HepG2 (cell line): ENCODE data around the gene VSIG10L. TPM values are rescaled to one million over a fixed set of nuclear protein-coding genes. Genes with fewer than 3 reads are reported as not detected.

ENCODE experiments used
- AHR ChIP-seq: IDR thresholded peaks from 2 replicates; pipeline ENCODE4 v1.6.1; 2018; ENCODE audit warnings: missing genetic modification reagents, missing compliant biosample characterization
- AKAP8 ChIP-seq: sonication (generic); formaldehyde crosslinking; IDR thresholded peaks from 2 replicates; pipeline ENCODE4 v1.5.1; 2020; ENCODE audit warnings: mild to moderate bottlenecking, missing genetic modification reagents
- CEBPB ChIP-seq: IDR thresholded peaks from 2 replicates; pipeline ENCODE4 v1.6.1; 2011; ENCODE audit warnings: low read depth, low read length, improper control_type of control experiment, borderline replicate concordance
- ELF3 ChIP-seq: IDR thresholded peaks from 2 replicates; pipeline ENCODE4 v1.6.1; 2016; ENCODE audit warnings: missing genetic modification reagents, missing compliant biosample characterization
- ESRRA ChIP-seq: sonication (generic); formaldehyde crosslinking; IDR thresholded peaks from 2 replicates; pipeline ENCODE4 v1.5.1; 2020; ENCODE audit warnings: mild to moderate bottlenecking, low read depth, missing genetic modification reagents
- GABPB1 ChIP-seq: IDR thresholded peaks from 2 replicates; pipeline ENCODE4 v1.6.1; 2016; ENCODE audit warnings: mild to moderate bottlenecking, missing genetic modification reagents, moderate library complexity, missing compliant biosample characterization
- HNRNPL ChIP-seq: fragments of 200-400 bp; formaldehyde crosslinking; IDR thresholded peaks from 2 replicates; pipeline ENCODE4 v1.6.1; 2017; ENCODE audit warnings: mild to moderate bottlenecking, low read depth, low read length
- MAZ ChIP-seq, 2 experiments: sonication (generic) in 1 of 2; formaldehyde crosslinking in 1 of 2; IDR thresholded peaks; 2 replicates each; pipeline versions ENCODE4 v1.5.0 to v1.6.1; 2012 to 2020; ENCODE audit warnings: low read depth in 2 of 2, mild to moderate bottlenecking in 2 of 2, borderline replicate concordance in 1 of 2, improper control_type of control experiment in 1 of 2, low read length in 1 of 2, missing genetic modification reagents in 1 of 2, moderate library complexity in 1 of 2
- MLXIP ChIP-seq: sonication (generic); formaldehyde crosslinking; IDR thresholded peaks from 2 replicates; pipeline ENCODE4 v1.9.0; 2021; ENCODE audit warnings: missing genetic modification reagents, borderline replicate concordance
- MZF1 ChIP-seq: sonication (generic); formaldehyde crosslinking; IDR thresholded peaks from 2 replicates; pipeline ENCODE4 v1.8.1; 2023; ENCODE audit warnings: mild to moderate bottlenecking, missing genetic modification reagents, borderline replicate concordance
- NR2F1 ChIP-seq, 2 experiments: fragments of 450-650 bp in 1 of 2; formaldehyde crosslinking in 1 of 2; IDR thresholded peaks; 2 replicates each; pipeline versions ENCODE4 v1.5.0 to v1.6.1; 2016 to 2020; ENCODE audit warnings: mild to moderate bottlenecking in 1 of 2, missing compliant biosample characterization in 1 of 2, missing genetic modification reagents in 1 of 2, moderate library complexity in 1 of 2
- SNAPC2 ChIP-seq: sonication (generic); formaldehyde crosslinking; IDR thresholded peaks from 2 replicates; pipeline ENCODE4 v1.8.1; 2022; ENCODE audit warnings: mild to moderate bottlenecking, missing genetic modification reagents
- SNAPC4 ChIP-seq: sonication (generic); formaldehyde crosslinking; IDR thresholded peaks from 2 replicates; pipeline ENCODE4 v1.4.0; 2020; ENCODE audit warnings: mild to moderate bottlenecking, missing genetic modification reagents
- ZBTB21 ChIP-seq: sonication (generic); formaldehyde crosslinking; IDR thresholded peaks from 2 replicates; pipeline ENCODE4 v1.4.0; 2020; ENCODE audit warnings: missing genetic modification reagents
- ZIK1 ChIP-seq: sonication (generic); formaldehyde crosslinking; IDR thresholded peaks from 2 replicates; pipeline ENCODE4 v1.5.0; 2020; ENCODE audit warnings: mild to moderate bottlenecking, low read depth, missing genetic modification reagents, borderline replicate concordance
- ZNF441 ChIP-seq: sonication (generic); formaldehyde crosslinking; IDR thresholded peaks from 2 replicates; pipeline ENCODE4 v1.7.0; 2021; ENCODE audit warnings: missing genetic modification reagents, borderline replicate concordance
- ZNF589 ChIP-seq: sonication (generic); formaldehyde crosslinking; conservative IDR thresholded peaks from 2 replicates; pipeline ENCODE4 v1.8.0; 2022; ENCODE audit warnings: mild to moderate bottlenecking, moderate library complexity, missing genetic modification reagents
- ZNF619 ChIP-seq: sonication (generic); formaldehyde crosslinking; IDR thresholded peaks from 2 replicates; pipeline ENCODE4 v1.4.0; 2020; ENCODE audit warnings: mild to moderate bottlenecking, missing genetic modification reagents
- ZNF724P ChIP-seq: sonication (generic); formaldehyde crosslinking; IDR thresholded peaks from 2 replicates; pipeline ENCODE4 v1.8.0; 2022; ENCODE audit warnings: missing genetic modification reagents, borderline replicate concordance
- ZSCAN21 ChIP-seq: sonication (generic); formaldehyde crosslinking; IDR thresholded peaks from 2 replicates; pipeline ENCODE4 v1.8.0; 2022; ENCODE audit warnings: mild to moderate bottlenecking, missing genetic modification reagents, moderate library complexity, borderline replicate concordance
- polyA plus RNA-seq, 8 experiments: library from polyadenylated mRNA; depleted of rRNA in 3 of 8; stranded (reverse) in 7 of 8; unstranded in 1 of 8; fragments of >200 nt; fragmentation: Illumina TruSeq in 4 of 8; extraction: Trizol in 4 of 8; gene quantifications; 2 replicates each; pipeline versions ENCODE4 v1.2.1 to v1.2.3, GENCODE V29; 2011 to 2016; ENCODE audit warnings: low read depth in 4 of 8, missing spikeins in 1 of 8, mixed read lengths in 1 of 8; ENCODE audit not compliant: insufficient read depth in 1 of 8
- total RNA-seq, 5 experiments: library from RNA; depleted of rRNA; stranded (reverse); fragments of >200 nt; fragmentation: Illumina TruSeq; extraction: Trizol; gene quantifications; 2 replicates each; pipeline ENCODE4 v1.2.3, GENCODE V29; 2016; ENCODE audit warnings: low read depth in 1 of 5

The VSIG10L gene
- total and polyA plus RNA-seq, 2 of the 13 experiments (the other 11 are each of a cell fraction or from before 2014, with no cell fraction given) = 2.7 to 8.5 TPM

GRCh38 chr19:51366389-51367254 lies 24.7 kb upstream of the VSIG10L start (continued):
- TF ChIP-seq ESRRA (CRISPR knock-in tag) (no peak), ZNF441 (CRISPR knock-in tag) (peak; percentile 84; the same call in 1 of the 2 replicates), CEBPB (peak; percentile 41; the same call in 1 of the 2 replicates), HNRNPL (peak; percentile 62; the same call in 1 of the 2 replicates), MLXIP (CRISPR knock-in tag) (no peak), SNAPC4 (CRISPR knock-in tag) (peak; percentile 23; the same call in 1 of the 2 replicates), ZSCAN21 (CRISPR knock-in tag) (peak; percentile 22; the same call in 1 of the 2 replicates), SNAPC2 (CRISPR knock-in tag) (peak; percentile 36; the same call in 1 of the 2 replicates), ZNF724P (CRISPR knock-in tag) (peak; percentile 72; the same call in 1 of the 2 replicates), NR2F1 (CRISPR knock-in tag; IDR thresholded peaks at IDR 0.05) (0 out of 4 replicates have a peak, but pooled peaks of 1 of the 2 experiments have one; percentile 21), AHR (CRISPR knock-in tag) (no peak), AKAP8 (CRISPR knock-in tag) (peak; percentile 77), ELF3 (peak; percentile 51), MAZ (IDR thresholded peaks at IDR 0.05; ENCODE audit: borderline replicate concordance, low read depth, low read length) (peak; percentile 28; the same call in 1 of the 2 replicates), MAZ (CRISPR knock-in tag; IDR thresholded peaks at IDR 0.05; ENCODE audit: low read depth) (no peak; the same call in 1 of the 2 replicates), ZNF619 (CRISPR knock-in tag) (0 out of 2 replicates have a peak, but pooled peaks have one; percentile 52), MZF1 (CRISPR knock-in tag) (no peak), ZNF589 (CRISPR knock-in tag) (no peak), GABPB1 (CRISPR knock-in tag) (peak; percentile 58; the same call in 1 of the 2 replicates), ZIK1 (CRISPR knock-in tag) (no peak), ZBTB21 (CRISPR knock-in tag) (no peak)
